Upper lobe of left lung (tissue), 6 donors: ENCODE results near the gene MARK3. TPM values are rescaled to one million over a fixed set of nuclear protein-coding genes. Genes with fewer than 3 reads are reported as not detected.
A peak's percentile ranks its signal among the peaks of the same experiment; 100 is the strongest.

Experiments
- ATAC-seq, 2 donors: fragments of 200-7000 bp; cut with Tn5 transposase; one replicate each; pipeline ENCODE4 v1.9.1; 2022; ENCODE audit warnings: mild to moderate bottlenecking in 2 of 2, moderate library complexity in 2 of 2; ENCODE audit not compliant: low FRiP score in 2 of 2
- DNase-seq, 2 donors: peaks; one replicate each; pipeline ENCODE4 v3.0.0-alpha.2; 2019 to 2020
- H3K27ac ChIP-seq, 4 donors: fragments of 200-600 bp; sonication (generic); one replicate each; pipeline ENCODE4 v1.5.1; 2016 to 2019
- H3K27me3 ChIP-seq, 4 donors: fragments of 200-600 bp; sonication (generic); one replicate each; pipeline ENCODE4 v1.5.1; 2017 to 2019
- H3K36me3 ChIP-seq, 4 donors: fragments of 200-600 bp; sonication (generic); one replicate each; pipeline ENCODE4 v1.5.1; 2016 to 2019
- H3K4me1 ChIP-seq, 4 donors: fragments of 200-600 bp; sonication (generic); one replicate each; pipeline ENCODE4 v1.5.1; 2018 to 2019
- H3K4me3 ChIP-seq, 4 donors: fragments of 200-600 bp; sonication (generic); one replicate each; pipeline ENCODE4 v1.5.1; 2017 to 2019; ENCODE audit warnings: mild to moderate bottlenecking in 2 of 4, moderate library complexity in 1 of 4
- H3K9me3 ChIP-seq, 4 donors: fragments of 200-600 bp; sonication (generic); one replicate each; pipeline ENCODE4 v1.5.1; 2018 to 2019
- CTCF ChIP-seq, 6 experiments: fragments of 450-650 bp in 4 of 6; fragments of 200-600 bp in 2 of 6; sonication (generic) in 2 of 6; IDR thresholded peaks; one replicate each; pipeline ENCODE4 v1.5.1; 2016 to 2019; ENCODE audit warnings: antibody characterized with exemption in 6 of 6
- EP300 ChIP-seq, 4 donors: sonication (generic); formaldehyde crosslinking; IDR thresholded peaks; one replicate each; pipeline ENCODE4 v1.5.1; 2017; ENCODE audit warnings: antibody characterized with exemption in 4 of 4, control low read depth in 2 of 4
- POLR2A ChIP-seq, 4 donors: fragments of 450-650 bp; IDR thresholded peaks; one replicate each; pipeline ENCODE4 v1.5.1; 2016 to 2017; ENCODE audit warnings: antibody characterized with exemption in 4 of 4, mild to moderate bottlenecking in 2 of 4
- POLR2AphosphoS5 ChIP-seq, 2 donors: sonication (generic); formaldehyde crosslinking; IDR thresholded peaks; one replicate each; pipeline ENCODE4 v1.5.1; 2017; ENCODE audit warnings: antibody characterized with exemption in 2 of 2
- WGBS, 2 donors: methylation state at CpG; one replicate each; pipeline ENCODE4 v1.1.5; 2017 to 2018; 5-methylcytosine and 5-hydroxymethylcytosine counted together
- total RNA-seq, 6 donors: library from RNA; depleted of rRNA in 4 of 6; stranded (reverse); fragments of >200 nt in 4 of 6; gene quantifications; one replicate each; pipeline versions ENCODE4 v1.1.0 to v1.2.1, GENCODE V29; 2016 to 2021
- donor health status: DM: no; HTN: no; CAD: no; lungs with moderate emphysema.
- donor health status: DM: no; HTN: yes; CAD: no; lungs with severe emphysema.

Gene MARK3
- total RNA-seq, 6 donors from 2014 or later = 84.5 to 190 (median 132) TPM

GRCh38 chr14:103520657-103521437 lies 135.6 kb downstream of the MARK3 start:
- DNase-seq = peak; percentile 89 to 96
- peak overlapping the region; percentile 36 to 61 (median 60) for H3K4me3 ChIP-seq
- H3K27ac ChIP-seq = peak overlapping the region; percentile 62 to 83 (median 78)
- peaks cover 0 to 20% (median 11%) of the 10 kb centered on the region in 4 donors for H3K27me3 ChIP-seq
- 2 to 4% methylated on average over 22 to 25 of the region's 66 CpGs for WGBS, 2 donors
- peak; percentile 75 to 79 for ATAC-seq
- H3K36me3 ChIP-seq = no peaks in the 10 kb centered on the region
- TF ChIP-seq POLR2AphosphoS5 (IDR thresholded peaks at IDR 0.05) (peak; percentile 30 to 43), CTCF (IDR thresholded peaks at IDR 0.05) (peak; percentile 58 to 88 (median 78)), EP300 (IDR thresholded peaks at IDR 0.05) (no peak), POLR2A (IDR thresholded peaks at IDR 0.05) (peak in 2 of 4 donors; percentile 19 to 60)
- peaks cover 49 to 56% (median 50%) of the 10 kb centered on the region in 4 donors for H3K4me1 ChIP-seq
- H3K9me3 ChIP-seq = no peaks in the 10 kb centered on the region

- Histone ChIP-seq H3K27me3 (peaks cover 0 to 20% (median 11%) of the 10 kb centered on the region in 4 donors), H3K4me3 (peak overlapping the region; percentile 36 to 61 (median 60)), H3K36me3 (no peaks in the 10 kb centered on the region), H3K27ac (peak overlapping the region; percentile 62 to 83 (median 78)), H3K4me1 (peaks cover 49 to 61% (median 53%) of the 10 kb centered on the region in 4 donors), H3K9me3 (no peaks in the 10 kb centered on the region)
- TF ChIP-seq EP300 (IDR thresholded peaks at IDR 0.05) (no peak), POLR2AphosphoS5 (IDR thresholded peaks at IDR 0.05) (no peak), POLR2A (IDR thresholded peaks at IDR 0.05) (peak in 2 of 4 donors; percentile 20 to 24), CTCF (IDR thresholded peaks at IDR 0.05) (no peak)
- DNase-seq (no peak), ATAC-seq (peak; percentile 38 to 69)
- WGBS, 2 donors = 0% methylated on average over 15 of the region's 77 CpGs; no CpG with 5 or more reads in 1 of the 2 donors
These were observed 136.3 kb downstream of the MARK3 start for GRCh38 chr14:103521438-103521950.

- TF ChIP-seq POLR2A (IDR thresholded peaks at IDR 0.05) = no peak
- TF ChIP-seq CTCF (IDR thresholded peaks at IDR 0.05) = no peak
- no peak for TF ChIP-seq POLR2AphosphoS5 (IDR thresholded peaks at IDR 0.05)
- no peak for TF ChIP-seq EP300 (IDR thresholded peaks at IDR 0.05)
- no peaks in the 10 kb centered on the region for H3K9me3 ChIP-seq
- H3K36me3 ChIP-seq = no peaks in the 10 kb centered on the region
- H3K4me1 ChIP-seq = peaks cover 49 to 67% (median 55%) of the 10 kb centered on the region in 4 donors
- H3K27ac ChIP-seq = peak overlapping the region; percentile 62 to 83 (median 78)
- DNase-seq (peak in 1 of 2 donors; percentile 89), ATAC-seq (peak in 1 of 2 donors; percentile 4)
- peaks cover 0 to 20% (median 11%) of the 10 kb centered on the region in 4 donors for H3K27me3 ChIP-seq
- WGBS, 2 donors = 2% methylated on average over 20 of the region's 74 CpGs; no CpG with 5 or more reads in 1 of the 2 donors
- H3K4me3 ChIP-seq = peak overlapping the region; percentile 36 to 61 (median 60)
These were observed 136.8 kb downstream of the MARK3 start for GRCh38 chr14:103521951-103522563.

GRCh38 chr14:103522649-103523574 lies 137.7 kb downstream of the MARK3 start, which contains the start of gene CKB:
Gene CKB, minus strand, starts transcription at chr14:103522830. Its CDS starts 337 bp downstream, at chr14:103522493.
- WGBS, 2 donors = 12 to 42% methylated on average over 4 to 59 of the region's 107 CpGs
- H3K4me1 ChIP-seq = peaks cover 54 to 74% (median 60%) of the 10 kb centered on the region in 4 donors
- H3K36me3 ChIP-seq = no peaks in the 10 kb centered on the region
- H3K27ac ChIP-seq = peak within 1 kb of the TSS; percentile 62 to 83 (median 78)
- DNase-seq = peak in 1 of 2 donors; percentile 93
- ATAC-seq = peak in 1 of 2 donors; percentile 35
- H3K27me3 ChIP-seq = peaks cover 0 to 20% (median 11%) of the 10 kb centered on the region in 4 donors
- no peaks in the 10 kb centered on the region for H3K9me3 ChIP-seq
- TF ChIP-seq CTCF (IDR thresholded peaks at IDR 0.05) (no peak), POLR2A (IDR thresholded peaks at IDR 0.05) (peak in 3 of 4 donors; percentile 36 to 77 (median 64)), EP300 (IDR thresholded peaks at IDR 0.05) (no peak), POLR2AphosphoS5 (IDR thresholded peaks at IDR 0.05) (peak in 1 of 2 donors; percentile 69)
- H3K4me3 ChIP-seq = peak within 1 kb of the TSS; percentile 36 to 61 (median 60)
